HepG2 (cell line): ENCODE results near the gene THOC6. TPM values are rescaled to one million over a fixed set of nuclear protein-coding genes. Genes with fewer than 3 reads are reported as not detected.
A peak's percentile ranks its signal among the peaks of the same experiment; 100 is the strongest.

Experiments
- BCL6 ChIP-seq: IDR thresholded peaks from 2 replicates; pipeline ENCODE4 v1.6.1; 2016; ENCODE audit warnings: missing genetic modification reagents, missing compliant biosample characterization
- FUBP1 ChIP-seq: sonication (generic); formaldehyde crosslinking; IDR thresholded peaks from 2 replicates; pipeline ENCODE4 v1.5.1; 2020; ENCODE audit warnings: missing genetic modification reagents, mild to moderate bottlenecking, borderline replicate concordance
- MBD4 ChIP-seq: IDR thresholded peaks from 2 replicates; pipeline ENCODE4 v1.6.1; 2012; ENCODE audit warnings: low read length, inconsistent platforms, borderline replicate concordance
- PAF1 ChIP-seq: IDR thresholded peaks from 2 replicates; pipeline ENCODE4 v1.6.1; 2016; ENCODE audit warnings: missing genetic modification reagents, missing compliant biosample characterization
- PHF20 ChIP-seq: sonication (generic); formaldehyde crosslinking; IDR thresholded peaks from 2 replicates; pipeline ENCODE4 v1.5.0; 2020; ENCODE audit warnings: mild to moderate bottlenecking, missing genetic modification reagents
- THRA ChIP-seq: sonication (generic); formaldehyde crosslinking; IDR thresholded peaks from 2 replicates; pipeline ENCODE4 v1.4.0; 2020; ENCODE audit warnings: missing genetic modification reagents, borderline replicate concordance
- TOE1 ChIP-seq: sonication (generic); formaldehyde crosslinking; IDR thresholded peaks from 2 replicates; pipeline ENCODE4 v1.4.0; 2020; ENCODE audit warnings: mild to moderate bottlenecking, missing genetic modification reagents
- U2AF1 ChIP-seq: fragments of 200-400 bp; formaldehyde crosslinking; optimal IDR thresholded peaks from 2 replicates; pipeline ENCODE3; 2017; ENCODE audit warnings: mild to moderate bottlenecking, low read depth, low read length
- ZFP82 ChIP-seq: sonication (generic); formaldehyde crosslinking; IDR thresholded peaks from 2 replicates; pipeline ENCODE4 v1.5.1; 2020; ENCODE audit warnings: mild to moderate bottlenecking, missing genetic modification reagents, borderline replicate concordance
- ZNF207 ChIP-seq: fragments of 450-650 bp; IDR thresholded peaks from 2 replicates; pipeline ENCODE4 v1.6.1; 2016; ENCODE audit warnings: antibody characterized with exemption, borderline replicate concordance
- ZNF775 ChIP-seq: sonication (generic); formaldehyde crosslinking; IDR thresholded peaks from 2 replicates; pipeline ENCODE4 v1.4.0; 2020; ENCODE audit warnings: missing genetic modification reagents, mild to moderate bottlenecking, moderate library complexity, borderline replicate concordance
- polyA plus RNA-seq, 8 experiments: library from polyadenylated mRNA; depleted of rRNA in 3 of 8; stranded (reverse) in 7 of 8; unstranded in 1 of 8; fragments of >200 nt; fragmentation: Illumina TruSeq in 4 of 8; extraction: Trizol in 4 of 8; gene quantifications; 2 replicates each; pipeline versions ENCODE4 v1.2.1 to v1.2.3, GENCODE V29; 2011 to 2016; ENCODE audit warnings: low read depth in 4 of 8, missing spikeins in 1 of 8, mixed read lengths in 1 of 8; ENCODE audit not compliant: insufficient read depth in 1 of 8
- total RNA-seq, 5 experiments: library from RNA; depleted of rRNA; stranded (reverse); fragments of >200 nt; fragmentation: Illumina TruSeq; extraction: Trizol; gene quantifications; 2 replicates each; pipeline ENCODE4 v1.2.3, GENCODE V29; 2016; ENCODE audit warnings: low read depth in 1 of 5
- TF ChIP-seq, protein P1 (sequence below): conservative IDR thresholded peaks from 2 replicates; pipeline ENCODE4 v1.6.1; 2018; ENCODE audit warnings: missing genetic modification reagents
- TF ChIP-seq, protein P2 (sequence below): IDR thresholded peaks from 2 replicates; pipeline ENCODE4 v1.6.1; 2016
- TF ChIP-seq, protein P3 (sequence below): sonication (generic); formaldehyde crosslinking; IDR thresholded peaks from 2 replicates; pipeline ENCODE4 v1.5.1; 2020; ENCODE audit warnings: mild to moderate bottlenecking, missing genetic modification reagents, borderline replicate concordance

The THOC6 gene
- total and polyA plus RNA-seq, 2 of the 13 experiments (the other 11 are each of a cell fraction or from before 2014, with no cell fraction given), result 32.1 to 37.0 TPM

DNA sequence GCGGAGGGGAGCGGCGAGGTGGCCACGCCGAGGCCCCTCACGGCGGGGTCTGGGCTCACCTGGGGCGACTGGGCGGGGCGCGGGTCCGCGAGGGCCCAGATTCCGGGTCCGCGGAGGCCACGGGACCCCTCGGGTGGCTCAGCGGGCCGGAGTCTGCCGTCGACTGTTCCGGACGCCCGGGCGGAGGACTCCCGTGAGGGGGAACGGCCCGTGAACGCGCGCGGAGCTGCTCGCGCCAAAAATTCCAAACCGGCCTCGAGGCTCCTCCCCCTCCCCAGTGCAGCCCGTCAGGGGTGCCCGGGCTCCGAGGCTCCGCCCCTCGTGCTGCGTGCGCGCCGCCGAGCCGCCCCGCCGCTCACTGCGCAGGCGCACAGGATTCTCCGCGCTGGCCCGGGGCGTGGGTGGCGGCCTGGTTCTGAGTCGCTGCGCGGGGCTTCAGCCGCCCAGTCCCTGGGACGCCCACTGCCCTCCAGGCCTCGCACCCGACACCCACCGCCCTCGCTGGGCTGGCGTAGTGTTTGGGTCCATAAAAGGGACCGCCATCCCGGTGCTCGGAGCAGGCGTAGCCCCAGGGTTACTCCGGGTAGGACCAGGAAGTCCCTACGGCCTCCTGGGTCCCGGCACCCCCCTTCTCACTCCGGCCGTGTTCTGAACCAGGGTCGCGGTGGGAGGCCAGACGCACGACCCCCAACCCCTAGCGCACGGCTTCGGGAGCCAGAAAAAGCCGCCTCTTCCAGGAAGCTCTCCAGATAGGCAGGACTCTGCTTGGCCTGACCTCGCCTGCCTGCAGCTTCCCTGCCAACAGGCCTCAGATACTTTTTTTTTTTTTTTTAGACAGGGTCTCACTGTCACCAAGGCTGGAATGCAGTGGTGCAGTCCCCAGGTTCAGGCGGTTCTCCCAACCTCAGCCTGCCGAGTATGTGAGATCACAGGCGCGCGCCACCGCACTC, 43.3 kb upstream of the THOC6 start, which contains the start of gene PKMYT1 (continued):
- TF ChIP-seq FUBP1 (CRISPR knock-in tag), result no peak
- TF ChIP-seq PAF1 (CRISPR knock-in tag), result no peak
- TF ChIP-seq THRA (CRISPR knock-in tag), result no peak
- no peak for TF ChIP-seq ZNF207
- TF ChIP-seq ZFP82, result peak; percentile 50; the same call in 1 of the 2 replicates
- TF ChIP-seq MBD4, result no peak
- no peak for TF ChIP-seq BCL6
- TF ChIP-seq, protein P1, sequence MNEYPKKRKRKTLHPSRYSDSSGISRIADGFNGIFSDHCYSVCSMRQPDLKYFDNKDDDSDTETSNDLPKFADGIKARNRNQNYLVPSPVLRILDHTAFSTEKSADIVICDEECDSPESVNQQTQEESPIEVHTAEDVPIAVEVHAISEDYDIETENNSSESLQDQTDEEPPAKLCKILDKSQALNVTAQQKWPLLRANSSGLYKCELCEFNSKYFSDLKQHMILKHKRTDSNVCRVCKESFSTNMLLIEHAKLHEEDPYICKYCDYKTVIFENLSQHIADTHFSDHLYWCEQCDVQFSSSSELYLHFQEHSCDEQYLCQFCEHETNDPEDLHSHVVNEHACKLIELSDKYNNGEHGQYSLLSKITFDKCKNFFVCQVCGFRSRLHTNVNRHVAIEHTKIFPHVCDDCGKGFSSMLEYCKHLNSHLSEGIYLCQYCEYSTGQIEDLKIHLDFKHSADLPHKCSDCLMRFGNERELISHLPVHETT (CRISPR knock-in tag), result no peak
- no peak for TF ChIP-seq TOE1 (CRISPR knock-in tag)
- TF ChIP-seq, protein P2, sequence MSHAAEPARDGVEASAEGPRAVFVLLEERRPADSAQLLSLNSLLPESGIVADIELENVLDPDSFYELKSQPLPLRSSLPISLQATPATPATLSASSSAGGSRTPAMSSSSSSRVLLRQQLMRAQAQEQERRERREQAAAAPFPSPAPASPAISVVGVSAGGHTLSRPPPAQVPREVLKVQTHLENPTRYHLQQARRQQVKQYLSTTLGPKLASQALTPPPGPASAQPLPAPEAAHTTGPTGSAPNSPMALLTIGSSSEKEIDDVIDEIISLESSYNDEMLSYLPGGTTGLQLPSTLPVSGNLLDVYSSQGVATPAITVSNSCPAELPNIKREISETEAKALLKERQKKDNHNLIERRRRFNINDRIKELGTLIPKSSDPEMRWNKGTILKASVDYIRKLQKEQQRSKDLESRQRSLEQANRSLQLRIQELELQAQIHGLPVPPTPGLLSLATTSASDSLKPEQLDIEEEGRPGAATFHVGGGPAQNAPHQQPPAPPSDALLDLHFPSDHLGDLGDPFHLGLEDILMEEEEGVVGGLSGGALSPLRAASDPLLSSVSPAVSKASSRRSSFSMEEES, result no peak
- TF ChIP-seq, protein P3, sequence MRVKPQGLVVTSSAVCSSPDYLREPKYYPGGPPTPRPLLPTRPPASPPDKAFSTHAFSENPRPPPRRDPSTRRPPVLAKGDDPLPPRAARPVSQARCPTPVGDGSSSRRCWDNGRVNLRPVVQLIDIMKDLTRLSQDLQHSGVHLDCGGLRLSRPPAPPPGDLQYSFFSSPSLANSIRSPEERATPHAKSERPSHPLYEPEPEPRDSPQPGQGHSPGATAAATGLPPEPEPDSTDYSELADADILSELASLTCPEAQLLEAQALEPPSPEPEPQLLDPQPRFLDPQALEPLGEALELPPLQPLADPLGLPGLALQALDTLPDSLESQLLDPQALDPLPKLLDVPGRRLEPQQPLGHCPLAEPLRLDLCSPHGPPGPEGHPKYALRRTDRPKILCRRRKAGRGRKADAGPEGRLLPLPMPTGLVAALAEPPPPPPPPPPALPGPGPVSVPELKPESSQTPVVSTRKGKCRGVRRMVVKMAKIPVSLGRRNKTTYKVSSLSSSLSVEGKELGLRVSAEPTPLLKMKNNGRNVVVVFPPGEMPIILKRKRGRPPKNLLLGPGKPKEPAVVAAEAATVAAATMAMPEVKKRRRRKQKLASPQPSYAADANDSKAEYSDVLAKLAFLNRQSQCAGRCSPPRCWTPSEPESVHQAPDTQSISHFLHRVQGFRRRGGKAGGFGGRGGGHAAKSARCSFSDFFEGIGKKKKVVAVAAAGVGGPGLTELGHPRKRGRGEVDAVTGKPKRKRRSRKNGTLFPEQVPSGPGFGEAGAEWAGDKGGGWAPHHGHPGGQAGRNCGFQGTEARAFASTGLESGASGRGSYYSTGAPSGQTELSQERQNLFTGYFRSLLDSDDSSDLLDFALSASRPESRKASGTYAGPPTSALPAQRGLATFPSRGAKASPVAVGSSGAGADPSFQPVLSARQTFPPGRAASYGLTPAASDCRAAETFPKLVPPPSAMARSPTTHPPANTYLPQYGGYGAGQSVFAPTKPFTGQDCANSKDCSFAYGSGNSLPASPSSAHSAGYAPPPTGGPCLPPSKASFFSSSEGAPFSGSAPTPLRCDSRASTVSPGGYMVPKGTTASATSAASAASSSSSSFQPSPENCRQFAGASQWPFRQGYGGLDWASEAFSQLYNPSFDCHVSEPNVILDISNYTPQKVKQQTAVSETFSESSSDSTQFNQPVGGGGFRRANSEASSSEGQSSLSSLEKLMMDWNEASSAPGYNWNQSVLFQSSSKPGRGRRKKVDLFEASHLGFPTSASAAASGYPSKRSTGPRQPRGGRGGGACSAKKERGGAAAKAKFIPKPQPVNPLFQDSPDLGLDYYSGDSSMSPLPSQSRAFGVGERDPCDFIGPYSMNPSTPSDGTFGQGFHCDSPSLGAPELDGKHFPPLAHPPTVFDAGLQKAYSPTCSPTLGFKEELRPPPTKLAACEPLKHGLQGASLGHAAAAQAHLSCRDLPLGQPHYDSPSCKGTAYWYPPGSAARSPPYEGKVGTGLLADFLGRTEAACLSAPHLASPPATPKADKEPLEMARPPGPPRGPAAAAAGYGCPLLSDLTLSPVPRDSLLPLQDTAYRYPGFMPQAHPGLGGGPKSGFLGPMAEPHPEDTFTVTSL (CRISPR knock-in tag), result 0 out of 2 replicates have a peak, but pooled peaks have one; percentile 51
- no peak for TF ChIP-seq ZNF775 (CRISPR knock-in tag)
- TF ChIP-seq U2AF1, result no peak
- peak; percentile 61 for TF ChIP-seq PHF20 (CRISPR knock-in tag)
